GM23338 (cell line): Measurements from ENCODE around the gene WDR54. TPM values are rescaled to one million over a fixed set of nuclear protein-coding genes. Genes with fewer than 3 reads are reported as not detected.

Experiments used
- ATAC-seq: fragments of 200-7000 bp; cut with Tn5 transposase; 3 replicates; pipeline ENCODE4 v1.9.1; 2020
- DNase-seq: peaks from one replicate; pipeline ENCODE4 v3.0.0-alpha.2; 2015; ENCODE audit warnings: low spot score
- H2AFZ ChIP-seq: fragments of 200-600 bp; sonication (generic); 2 replicates; pipeline ENCODE4 v1.8.0; 2016; ENCODE audit warnings: antibody characterized with exemption, mild to moderate bottlenecking, moderate library complexity
- H3F3A ChIP-seq: fragments of 200-600 bp; sonication (generic); replicated peaks from 2 replicates; pipeline ENCODE4 v1.8.0; 2017; ENCODE audit warnings: antibody characterized with exemption, mixed run types, low read depth
- H3K27ac ChIP-seq: fragments of 200-600 bp; sonication (generic); 2 replicates; pipeline ENCODE4 v1.6.1; 2016; ENCODE audit warnings: low read depth
- H3K27me3 ChIP-seq: fragments of 200-600 bp; sonication (generic); 2 replicates; pipeline ENCODE4 v1.8.0; 2016; ENCODE audit warnings: mild to moderate bottlenecking, mixed run types, moderate library complexity; ENCODE audit not compliant: insufficient read depth
- H3K36me3 ChIP-seq: fragments of 200-600 bp; sonication (generic); 2 replicates; pipeline ENCODE4 v1.8.0; 2016; ENCODE audit warnings: mild to moderate bottlenecking; ENCODE audit not compliant: insufficient read depth
- H3K4me1 ChIP-seq: fragments of 200-600 bp; sonication (generic); 2 replicates; pipeline ENCODE4 v1.8.0; 2016; ENCODE audit warnings: mild to moderate bottlenecking, moderate library complexity; ENCODE audit not compliant: insufficient read depth
- H3K4me2 ChIP-seq: fragments of 200-600 bp; sonication (generic); 2 replicates; pipeline ENCODE4 v1.7.1; 2017; ENCODE audit warnings: mixed run types
- H3K4me3 ChIP-seq: fragments of 200-600 bp; sonication (generic); 2 replicates; pipeline ENCODE4 v1.6.1; 2016; ENCODE audit warnings: mixed run types
- H3K79me2 ChIP-seq: fragments of 200-600 bp; sonication (generic); replicated peaks from 2 replicates; pipeline ENCODE4 v1.8.0; 2017; ENCODE audit warnings: mild to moderate bottlenecking; ENCODE audit not compliant: insufficient read depth
- H3K9me2 ChIP-seq: fragments of 200-600 bp; sonication (generic); 2 replicates; pipeline ENCODE4 v1.8.0; 2017; ENCODE audit not compliant: insufficient read depth
- H4K20me1 ChIP-seq: fragments of 200-600 bp; sonication (generic); replicated peaks from 2 replicates; pipeline ENCODE4 v1.8.0; 2017; ENCODE audit warnings: mild to moderate bottlenecking; ENCODE audit not compliant: insufficient read depth
- H3K27ac Mint-ChIP-seq: 2 replicates; pipeline ENCODE4 v1.8.0; 2020; ENCODE audit warnings: inconsistent platforms, mild to moderate bottlenecking, moderate library complexity, mixed read lengths
- H3K27me3 Mint-ChIP-seq: 3 replicates; pipeline ENCODE4 v1.8.0; 2022; ENCODE audit warnings: low read depth, mild to moderate bottlenecking, moderate library complexity, mixed read lengths, inconsistent platforms; ENCODE audit not compliant: insufficient read depth, poor library complexity
- H3K36me3 Mint-ChIP-seq: 3 replicates; pipeline ENCODE4 v1.8.0; 2021; ENCODE audit warnings: low read depth, mild to moderate bottlenecking, inconsistent platforms, moderate library complexity, mixed read lengths
- H3K4me1 Mint-ChIP-seq: 3 replicates; pipeline ENCODE4 v1.8.0; 2020; ENCODE audit warnings: mild to moderate bottlenecking, inconsistent platforms, mixed read lengths
- H3K4me3 Mint-ChIP-seq: 3 replicates; pipeline ENCODE4 v1.8.0; 2021; ENCODE audit warnings: moderate library complexity, mild to moderate bottlenecking, inconsistent platforms, mixed read lengths
- H3K9me3 Mint-ChIP-seq: 3 replicates; pipeline ENCODE4 v1.8.0; 2020; ENCODE audit warnings: moderate library complexity, mild to moderate bottlenecking, inconsistent platforms, mixed read lengths
- CREB1 ChIP-seq: fragments of 250-450 bp; sonication (Bioruptor Pico); IDR thresholded peaks from 2 replicates; pipeline ENCODE4 v1.5.0; 2020; ENCODE audit warnings: low read depth, mild to moderate bottlenecking, moderate library complexity
- EZH2 ChIP-seq: fragments of 200-600 bp; sonication (generic); IDR thresholded peaks from one replicate; pipeline ENCODE4 v1.8.0; 2017; ENCODE audit warnings: antibody characterized with exemption, mild to moderate bottlenecking, low read depth; ENCODE audit not compliant: unreplicated experiment
- EZH2phosphoT487 ChIP-seq: fragments of 200-600 bp; sonication (generic); IDR thresholded peaks from one replicate; pipeline ENCODE4 v1.8.1; 2018; ENCODE audit warnings: antibody characterized with exemption; ENCODE audit not compliant: unreplicated experiment
- JUNB ChIP-seq: IDR thresholded peaks from one replicate; pipeline ENCODE4 v1.6.1; 2016; ENCODE audit warnings: antibody characterized with exemption; ENCODE audit not compliant: unreplicated experiment
- POLR2AphosphoS5 ChIP-seq: IDR thresholded peaks from 2 replicates; pipeline ENCODE4 v1.6.1; 2016; ENCODE audit warnings: antibody characterized with exemption, low read depth
- ZNF331 ChIP-seq: fragments of 250-450 bp; sonication (Bioruptor Pico); IDR thresholded peaks from 2 replicates; pipeline ENCODE4 v1.5.0; 2020; ENCODE audit warnings: low read depth, mild to moderate bottlenecking, moderate library complexity
- ZNF462 ChIP-seq: fragments of 250-450 bp; sonication (Bioruptor Pico); IDR thresholded peaks from 2 replicates; pipeline ENCODE4 v1.5.0; 2020; ENCODE audit warnings: mild to moderate bottlenecking, moderate library complexity
- polyA plus RNA-seq: library from polyadenylated mRNA; unstranded; fragments of >200 nt; fragmentation: Nextera tagmentation; extraction: Ambion mirVana; gene quantifications from 2 replicates; pipeline ENCODE4 v1.2.1, GENCODE V29; 2016
- total RNA-seq: library from RNA; depleted of rRNA; stranded (reverse); fragments of >200 nt; shearing (Covaris generic); gene quantifications from 2 replicates; pipeline ENCODE4 v1.2.3, GENCODE V29; 2014
- TF ChIP-seq, protein P1 (sequence below), 2 experiments: fragments of 200-600 bp in 1 of 2; sonication (generic) in 1 of 2; conservative IDR thresholded peaks; 2 replicates each; pipeline versions ENCODE4 v1.5.1 to v1.6.1; 2016 to 2017; ENCODE audit warnings: antibody characterized with exemption in 2 of 2, low read depth in 2 of 2, mild to moderate bottlenecking in 2 of 2, moderate library complexity in 1 of 2

The WDR54 gene
- total and polyA plus RNA-seq, 2 experiments from 2014 or later: 41.3 to 42.6 TPM

- H4K20me1 ChIP-seq: peaks cover 17% of the 10 kb centered on the region
- peaks cover 12% of the 10 kb centered on the region for H3K4me1 ChIP-seq
- ATAC-seq: no peak
- H3F3A ChIP-seq: no peaks in the 10 kb centered on the region
- Mint-ChIP-seq H3K4me3 (no peak overlapping the region), H3K4me1 (peaks cover 10% of the 10 kb centered on the region; the same call in 2 of the 3 replicates), H3K9me3 (no peaks in the 10 kb centered on the region), H3K27ac (no peak overlapping the region), H3K36me3 (no peaks in the 10 kb centered on the region), H3K27me3 (peaks cover 5% of the 10 kb centered on the region)
- no peaks in the 10 kb centered on the region for H3K36me3 ChIP-seq
- H3K9me2 ChIP-seq: no peaks in the 10 kb centered on the region
- no peak overlapping the region for H2AFZ ChIP-seq
- H3K27ac ChIP-seq: no peak overlapping the region
- no peak overlapping the region for H3K4me2 ChIP-seq
- no peak overlapping the region for H3K4me3 ChIP-seq
- no peaks in the 10 kb centered on the region for H3K27me3 ChIP-seq
- H3K79me2 ChIP-seq: peaks cover 28% of the 10 kb centered on the region
- DNase-seq: no peak
- TF ChIP-seq ZNF331: no peak
- no peak for TF ChIP-seq EZH2
- TF ChIP-seq JUNB: no peak
- TF ChIP-seq EZH2phosphoT487: no peak
- TF ChIP-seq CREB1 (CRISPR knock-in tag): no peak
These were observed 28.0 kb upstream of the WDR54 start for GRCh38 chr2:74393525-74393924.

DNA sequence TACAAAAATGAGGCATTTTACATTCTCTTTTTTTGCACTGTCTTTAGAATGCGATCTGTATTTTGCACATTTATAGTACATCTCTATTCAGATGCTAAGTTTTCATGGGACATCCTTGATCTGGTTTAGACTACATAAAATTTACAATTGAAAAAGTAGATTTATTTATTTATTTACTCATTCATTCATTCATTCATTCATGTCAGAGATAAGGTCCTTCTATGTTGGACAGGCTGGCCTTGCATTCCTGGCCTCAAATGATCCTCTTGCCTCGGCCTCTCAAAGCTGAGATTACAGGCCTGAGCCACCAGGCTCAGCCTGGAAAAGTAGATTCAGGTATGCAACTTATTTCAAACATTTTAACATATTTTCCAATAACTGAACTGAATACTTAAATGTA is 25.4 kb upstream of the WDR54 start:
- no peaks in the 10 kb centered on the region for H4K20me1 ChIP-seq
- DNase-seq (no peak), ATAC-seq (no peak)
- H3K4me2 ChIP-seq: no peak overlapping the region
- no peak overlapping the region for H2AFZ ChIP-seq
- no peaks in the 10 kb centered on the region for H3K4me1 ChIP-seq
- no peaks in the 10 kb centered on the region for H3K36me3 Mint-ChIP-seq
- H3K27me3 Mint-ChIP-seq: peaks cover 5% of the 10 kb centered on the region
- H3K4me1 Mint-ChIP-seq: peaks cover 12% of the 10 kb centered on the region; the same call in 2 of the 3 replicates
- H3K79me2 ChIP-seq: peaks cover 2% of the 10 kb centered on the region; the same call in 1 of the 2 replicates
- H3K36me3 ChIP-seq: no peaks in the 10 kb centered on the region
- no peak overlapping the region for H3K4me3 Mint-ChIP-seq
- H3K9me2 ChIP-seq: no peaks in the 10 kb centered on the region
- H3K9me3 Mint-ChIP-seq: no peaks in the 10 kb centered on the region
- no peak overlapping the region for H3K4me3 ChIP-seq
- no peaks in the 10 kb centered on the region for H3K27me3 ChIP-seq
- TF ChIP-seq POLR2AphosphoS5 (no peak), ZNF331 (no peak), EZH2 (no peak)
- H3K27ac Mint-ChIP-seq: no peak overlapping the region
- no peak overlapping the region for H3K27ac ChIP-seq
- no peaks in the 10 kb centered on the region for H3F3A ChIP-seq

DNA sequence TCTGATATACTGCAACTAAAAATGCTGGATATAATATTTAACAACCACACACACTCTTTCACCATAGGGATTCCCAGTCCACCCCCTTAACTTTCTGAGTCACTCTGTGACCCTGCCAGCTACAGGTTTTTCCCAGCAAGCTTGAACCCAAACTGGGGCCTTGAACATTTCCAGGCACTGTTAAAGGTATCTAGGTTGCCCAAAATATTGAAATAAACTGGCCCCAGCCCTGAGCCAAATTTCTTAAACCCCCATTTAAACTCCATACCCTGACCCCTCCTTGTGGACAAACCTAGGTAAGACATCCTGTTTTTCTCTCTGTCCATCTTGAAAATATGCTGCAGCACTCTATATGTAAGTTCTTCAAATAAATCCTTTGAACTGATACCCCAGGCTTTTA is 21.7 kb upstream of the WDR54 start:
- peak; percentile 81 for ATAC-seq
- no peaks in the 10 kb centered on the region for H3K36me3 Mint-ChIP-seq
- H3K4me3 Mint-ChIP-seq: no peak overlapping the region
- Histone ChIP-seq H4K20me1 (no peaks in the 10 kb centered on the region), H3K27ac (no peak overlapping the region), H2AFZ (peak overlapping the region; percentile 6; the same call in 1 of the 2 replicates), H3K79me2 (no peaks in the 10 kb centered on the region), H3F3A (no peaks in the 10 kb centered on the region), H3K36me3 (no peaks in the 10 kb centered on the region), H3K27me3 (no peaks in the 10 kb centered on the region), H3K4me3 (no peak overlapping the region), H3K4me1 (no peaks in the 10 kb centered on the region), H3K4me2 (peak overlapping the region; percentile 28), H3K9me2 (no peaks in the 10 kb centered on the region)
- peak overlapping the region; percentile 50 for H3K27ac Mint-ChIP-seq
- no peak for TF ChIP-seq ZNF462 (CRISPR knock-in tag)
- TF ChIP-seq, protein P1, sequence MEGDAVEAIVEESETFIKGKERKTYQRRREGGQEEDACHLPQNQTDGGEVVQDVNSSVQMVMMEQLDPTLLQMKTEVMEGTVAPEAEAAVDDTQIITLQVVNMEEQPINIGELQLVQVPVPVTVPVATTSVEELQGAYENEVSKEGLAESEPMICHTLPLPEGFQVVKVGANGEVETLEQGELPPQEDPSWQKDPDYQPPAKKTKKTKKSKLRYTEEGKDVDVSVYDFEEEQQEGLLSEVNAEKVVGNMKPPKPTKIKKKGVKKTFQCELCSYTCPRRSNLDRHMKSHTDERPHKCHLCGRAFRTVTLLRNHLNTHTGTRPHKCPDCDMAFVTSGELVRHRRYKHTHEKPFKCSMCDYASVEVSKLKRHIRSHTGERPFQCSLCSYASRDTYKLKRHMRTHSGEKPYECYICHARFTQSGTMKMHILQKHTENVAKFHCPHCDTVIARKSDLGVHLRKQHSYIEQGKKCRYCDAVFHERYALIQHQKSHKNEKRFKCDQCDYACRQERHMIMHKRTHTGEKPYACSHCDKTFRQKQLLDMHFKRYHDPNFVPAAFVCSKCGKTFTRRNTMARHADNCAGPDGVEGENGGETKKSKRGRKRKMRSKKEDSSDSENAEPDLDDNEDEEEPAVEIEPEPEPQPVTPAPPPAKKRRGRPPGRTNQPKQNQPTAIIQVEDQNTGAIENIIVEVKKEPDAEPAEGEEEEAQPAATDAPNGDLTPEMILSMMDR (conservative IDR thresholded peaks at IDR 0.05; ENCODE audit: low read depth in 2 of 2): peak; percentile 64 to 74
- H3K27me3 Mint-ChIP-seq: peaks cover 1% of the 10 kb centered on the region
- peak; percentile 74 for DNase-seq
- no peaks in the 10 kb centered on the region for H3K9me3 Mint-ChIP-seq
- peaks cover 10% of the 10 kb centered on the region; the same call in 2 of the 3 replicates for H3K4me1 Mint-ChIP-seq
